ENCODE measurements around the gene OR14I1. TPM values are rescaled to one million over a fixed set of nuclear protein-coding genes. Genes with fewer than 3 reads are reported as not detected.

OR14I1 gene
- total and polyA plus RNA-seq, 10 donors = not detected

DNA sequence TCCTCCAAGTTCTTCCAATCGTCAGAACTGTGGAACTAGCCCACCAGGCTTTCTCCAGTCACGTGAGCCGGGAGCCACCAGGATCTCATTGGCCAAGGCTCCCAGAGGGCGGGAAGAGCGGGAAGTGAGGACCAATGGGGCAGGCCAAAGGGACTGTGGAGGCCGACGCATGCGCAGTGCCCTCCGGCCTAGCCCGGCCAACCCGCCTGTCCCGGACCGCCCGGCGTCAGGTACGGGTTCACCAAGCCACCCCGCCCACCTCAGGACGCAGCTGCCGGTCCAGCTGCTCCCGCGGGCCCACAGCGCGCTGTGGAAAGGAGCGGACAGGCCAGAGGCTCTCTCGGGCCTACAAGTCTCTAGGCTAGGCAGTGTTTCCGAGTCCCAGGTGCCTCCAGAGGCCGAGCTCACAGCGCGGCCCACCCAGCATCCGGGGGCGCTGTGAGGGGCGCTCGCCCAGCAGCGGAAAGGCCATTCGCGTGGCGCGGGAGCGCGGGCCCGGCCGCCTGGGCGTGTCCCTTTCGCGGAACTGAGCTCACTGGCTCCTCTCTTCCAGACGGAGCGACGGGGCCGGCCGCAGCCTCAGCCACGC lies 10.9 kb downstream of the OR14I1 start:
- 83 to 89% (median 86%) methylated on average over 36 to 51 of the region's 51 CpGs for WGBS, 5 donors
- no peak overlapping the region for H3K27ac ChIP-seq
- H3K36me3 ChIP-seq = no peaks in the 10 kb centered on the region
- TF ChIP-seq POLR2A (IDR thresholded peaks at IDR 0.05) (no peak), CTCF (IDR thresholded peaks at IDR 0.05 in 8 of 11, conservative IDR thresholded peaks at IDR 0.05 in 3 of 11) (no peak), POLR2AphosphoS5 (IDR thresholded peaks at IDR 0.05) (no peak)
- intact Hi-C loops (cut with DNase I; ENCODE audit: low total_unique reads) = no loop called here
- no peak for DNase-seq
- H3K27me3 ChIP-seq (replicated peaks in 1 of 7) = peaks cover 0 to 10% (median 0%) of the 10 kb centered on the region in 7 donors
- peaks cover 0 to 7% (median 0%) of the 10 kb centered on the region in 6 donors for H3K4me1 ChIP-seq
- peaks cover 0 to 20% (median 11%) of the 10 kb centered on the region in 8 donors for H3K9me3 ChIP-seq
- no peak overlapping the region for H3K4me3 ChIP-seq

GRCh38 chr1:248688527-248689298 lies 13.9 kb downstream of the OR14I1 start:
- Histone ChIP-seq H3K27me3 (replicated peaks in 1 of 7) (peaks cover 0 to 10% (median 0%) of the 10 kb centered on the region in 7 donors), H3K27ac (no peak overlapping the region), H3K9me3 (peaks cover 0 to 20% (median 11%) of the 10 kb centered on the region in 8 donors), H3K4me3 (no peak overlapping the region), H3K36me3 (no peaks in the 10 kb centered on the region), H3K4me1 (no peaks in the 10 kb centered on the region)
- WGBS, 5 donors = 74 to 87% (median 83%) methylated on average over 4 of the region's 4 CpGs
- TF ChIP-seq POLR2AphosphoS5 (IDR thresholded peaks at IDR 0.05) = no peak
- no peak for TF ChIP-seq CTCF (IDR thresholded peaks at IDR 0.05 in 8 of 11, conservative IDR thresholded peaks at IDR 0.05 in 3 of 11)
- TF ChIP-seq POLR2A (IDR thresholded peaks at IDR 0.05) = no peak
- DNase-seq = no peak
- intact Hi-C loops (cut with DNase I; ENCODE audit: low total_unique reads) = no loop called here

DNA sequence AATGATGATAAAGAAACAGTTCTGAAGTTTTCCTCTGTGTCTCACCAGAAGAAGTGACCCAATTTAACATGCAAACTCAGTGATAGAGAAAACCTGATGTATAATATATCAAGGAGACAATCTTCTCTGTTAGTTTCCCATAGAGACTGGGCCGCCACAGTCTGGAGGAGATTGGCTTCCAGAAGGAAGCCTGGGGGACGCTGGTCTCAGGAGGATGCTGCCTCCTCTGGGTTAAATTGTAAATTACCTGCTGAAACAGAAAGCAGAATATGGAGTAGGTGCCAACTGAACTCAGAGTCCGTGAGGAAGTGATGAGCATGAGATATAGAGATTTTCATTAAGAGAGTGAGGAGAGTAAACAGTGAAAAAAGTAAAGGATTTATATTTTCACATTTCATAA lies 15.8 kb downstream of the OR14I1 start:
- no peak overlapping the region for H3K27ac ChIP-seq
- H3K4me1 ChIP-seq = no peaks in the 10 kb centered on the region
- no peak overlapping the region for H3K4me3 ChIP-seq
- H3K9me3 ChIP-seq = peaks cover 0 to 14% (median 10%) of the 10 kb centered on the region in 8 donors
- H3K36me3 ChIP-seq = no peaks in the 10 kb centered on the region
- H3K27me3 ChIP-seq (replicated peaks in 1 of 7) = peaks cover 0 to 6% (median 0%) of the 10 kb centered on the region in 7 donors
- TF ChIP-seq POLR2AphosphoS5 (IDR thresholded peaks at IDR 0.05) (no peak), CTCF (IDR thresholded peaks at IDR 0.05 in 8 of 11, conservative IDR thresholded peaks at IDR 0.05 in 3 of 11) (peak in 7 of 11 experiments; percentile 25 to 56 (median 43))
- intact Hi-C loops (cut with DNase I; ENCODE audit: low total_unique reads) = no loop called here
- 15 to 25% (median 20%) methylated on average over 3 of the region's 3 CpGs for WGBS, 5 donors
- no peak for DNase-seq

GRCh38 chr1:248681651-248682050 lies 20.9 kb downstream of the OR14I1 start:
- H3K4me3 ChIP-seq = no peak overlapping the region
- H3K9me3 ChIP-seq = no peaks in the 10 kb centered on the region
- no peaks in the 10 kb centered on the region for H3K36me3 ChIP-seq
- WGBS, 5 donors = 83 to 93% (median 87%) methylated on average over 8 of the region's 8 CpGs
- no peaks in the 10 kb centered on the region for H3K27me3 ChIP-seq (replicated peaks in 1 of 7)
- no peak overlapping the region for H3K27ac ChIP-seq
- no peak for DNase-seq
- TF ChIP-seq CTCF (IDR thresholded peaks at IDR 0.05 in 8 of 11, conservative IDR thresholded peaks at IDR 0.05 in 3 of 11) (no peak), POLR2AphosphoS5 (IDR thresholded peaks at IDR 0.05) (no peak), POLR2A (IDR thresholded peaks at IDR 0.05) (no peak)
- no peaks in the 10 kb centered on the region for H3K4me1 ChIP-seq
- intact Hi-C loops (cut with DNase I; ENCODE audit: low total_unique reads) = no loop called here
